ENCODE data around the gene RASAL2. TPM values are rescaled to one million over a fixed set of nuclear protein-coding genes. Genes with fewer than 3 reads are reported as not detected.

The RASAL2 gene
- total RNA-seq, 1 donor from 2014 or later: 35.7 TPM

DNA sequence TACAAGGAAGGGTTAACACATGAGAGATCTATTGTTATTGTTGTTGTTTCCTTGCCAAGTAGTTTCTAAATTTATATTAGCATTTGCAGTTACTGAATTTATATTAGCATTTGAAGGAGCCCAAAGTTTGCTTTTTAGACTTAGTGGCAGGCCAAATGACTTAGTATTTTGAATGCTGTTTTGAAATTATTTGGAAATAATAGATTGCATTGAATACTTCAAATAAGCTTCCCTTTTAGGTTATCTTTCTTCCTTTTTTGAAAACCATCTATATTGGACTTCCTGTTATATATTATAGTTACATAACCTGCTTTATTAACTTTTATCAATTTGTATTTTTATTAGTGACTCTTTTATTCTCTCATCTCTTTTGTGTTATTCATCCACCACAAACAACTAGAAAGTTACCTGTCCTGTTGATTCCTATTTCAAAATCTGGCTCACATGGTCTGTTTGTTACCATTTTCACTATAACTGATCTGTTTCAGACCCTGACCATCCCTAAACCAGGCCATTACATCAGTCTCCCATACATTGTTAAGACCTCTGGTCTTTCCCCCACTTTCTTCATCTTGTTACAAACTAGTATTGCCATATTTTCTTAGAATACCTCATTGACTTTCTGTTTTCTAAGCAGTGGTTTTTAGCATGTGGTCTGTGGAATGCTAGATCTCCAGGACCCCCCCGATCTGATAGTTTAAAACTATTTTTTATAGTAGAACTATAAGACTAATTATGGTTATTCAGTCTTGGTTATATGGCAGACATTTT lies 185.2 kb downstream of the RASAL2 start:
- peaks cover 3% of the 10 kb centered on the region for H3K36me3 Mint-ChIP-seq
- no peaks in the 10 kb centered on the region for H3K27me3 Mint-ChIP-seq (ENCODE audit: low read depth)
- TF ChIP-seq, protein P1, sequence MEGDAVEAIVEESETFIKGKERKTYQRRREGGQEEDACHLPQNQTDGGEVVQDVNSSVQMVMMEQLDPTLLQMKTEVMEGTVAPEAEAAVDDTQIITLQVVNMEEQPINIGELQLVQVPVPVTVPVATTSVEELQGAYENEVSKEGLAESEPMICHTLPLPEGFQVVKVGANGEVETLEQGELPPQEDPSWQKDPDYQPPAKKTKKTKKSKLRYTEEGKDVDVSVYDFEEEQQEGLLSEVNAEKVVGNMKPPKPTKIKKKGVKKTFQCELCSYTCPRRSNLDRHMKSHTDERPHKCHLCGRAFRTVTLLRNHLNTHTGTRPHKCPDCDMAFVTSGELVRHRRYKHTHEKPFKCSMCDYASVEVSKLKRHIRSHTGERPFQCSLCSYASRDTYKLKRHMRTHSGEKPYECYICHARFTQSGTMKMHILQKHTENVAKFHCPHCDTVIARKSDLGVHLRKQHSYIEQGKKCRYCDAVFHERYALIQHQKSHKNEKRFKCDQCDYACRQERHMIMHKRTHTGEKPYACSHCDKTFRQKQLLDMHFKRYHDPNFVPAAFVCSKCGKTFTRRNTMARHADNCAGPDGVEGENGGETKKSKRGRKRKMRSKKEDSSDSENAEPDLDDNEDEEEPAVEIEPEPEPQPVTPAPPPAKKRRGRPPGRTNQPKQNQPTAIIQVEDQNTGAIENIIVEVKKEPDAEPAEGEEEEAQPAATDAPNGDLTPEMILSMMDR (IDR thresholded peaks at IDR 0.05; ENCODE audit: unreplicated experiment): no peak
- no peak overlapping the region for H3K4me3 Mint-ChIP-seq
- DNase-seq (ENCODE audit: low spot score in 2 of 2, unreplicated experiment in 2 of 2): no peak
- peak overlapping the region; percentile 64 for H3K27ac Mint-ChIP-seq
- peaks cover 6% of the 10 kb centered on the region for H3K9me3 Mint-ChIP-seq
- peaks cover 19% of the 10 kb centered on the region for H3K4me1 Mint-ChIP-seq

DNA sequence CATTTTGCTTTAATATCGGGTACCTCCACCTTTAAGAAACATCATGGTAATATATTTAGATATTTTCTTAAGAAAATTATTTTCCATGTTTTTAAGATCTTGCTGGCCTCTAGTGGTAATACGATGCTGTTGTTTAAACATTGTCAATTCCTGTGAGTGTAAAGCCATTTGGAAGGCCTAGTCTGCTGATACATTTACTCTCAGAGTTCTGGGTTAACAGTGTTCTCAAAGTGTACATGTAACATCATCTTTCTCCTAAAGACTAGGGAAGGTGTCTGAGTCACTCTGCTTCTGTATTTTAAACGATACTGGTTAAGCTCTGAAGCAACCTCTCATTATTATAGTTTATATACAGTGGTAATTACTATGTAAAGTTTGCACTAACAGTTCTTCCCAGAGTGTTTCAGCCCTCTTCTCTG lies 189.1 kb downstream of the RASAL2 start:
- no peak for DNase-seq (ENCODE audit: low spot score in 2 of 2, unreplicated experiment in 2 of 2)
- Mint-ChIP-seq H3K4me1 (peaks cover 14% of the 10 kb centered on the region), H3K9me3 (peaks cover under 1% of the 10 kb centered on the region), H3K27ac (no peak overlapping the region), H3K36me3 (peaks cover 7% of the 10 kb centered on the region), H3K4me3 (no peak overlapping the region), H3K27me3 (ENCODE audit: low read depth) (no peaks in the 10 kb centered on the region)
- TF ChIP-seq, protein P1 (IDR thresholded peaks at IDR 0.05; ENCODE audit: unreplicated experiment): peak; percentile 40

DNA sequence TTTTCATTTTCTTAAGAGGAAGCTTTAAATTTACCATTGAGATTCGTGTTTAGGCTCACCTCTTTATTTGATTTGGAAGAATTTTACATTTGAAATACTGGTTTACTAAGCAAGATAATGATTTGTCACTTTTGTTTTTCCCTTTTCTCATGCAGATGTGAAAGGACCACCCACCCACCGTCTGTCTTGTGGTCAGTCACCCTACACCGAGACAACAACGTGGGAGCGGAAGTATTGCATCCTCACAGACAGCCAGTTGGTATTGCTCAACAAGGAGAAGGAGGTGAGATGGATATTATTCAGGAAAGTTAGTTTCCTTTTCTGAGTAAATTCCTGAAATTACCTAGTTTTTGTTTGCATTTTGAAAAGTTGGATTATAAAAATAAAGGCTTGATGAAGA lies 189.5 kb downstream of the RASAL2 start:
- Mint-ChIP-seq H3K4me3 (no peak overlapping the region), H3K4me1 (peaks cover 9% of the 10 kb centered on the region), H3K36me3 (peaks cover 10% of the 10 kb centered on the region), H3K27me3 (ENCODE audit: low read depth) (no peaks in the 10 kb centered on the region), H3K9me3 (no peaks in the 10 kb centered on the region), H3K27ac (no peak overlapping the region)
- TF ChIP-seq, protein P1 (IDR thresholded peaks at IDR 0.05; ENCODE audit: unreplicated experiment): no peak
- DNase-seq (ENCODE audit: low spot score in 2 of 2, unreplicated experiment in 2 of 2): no peak

DNA sequence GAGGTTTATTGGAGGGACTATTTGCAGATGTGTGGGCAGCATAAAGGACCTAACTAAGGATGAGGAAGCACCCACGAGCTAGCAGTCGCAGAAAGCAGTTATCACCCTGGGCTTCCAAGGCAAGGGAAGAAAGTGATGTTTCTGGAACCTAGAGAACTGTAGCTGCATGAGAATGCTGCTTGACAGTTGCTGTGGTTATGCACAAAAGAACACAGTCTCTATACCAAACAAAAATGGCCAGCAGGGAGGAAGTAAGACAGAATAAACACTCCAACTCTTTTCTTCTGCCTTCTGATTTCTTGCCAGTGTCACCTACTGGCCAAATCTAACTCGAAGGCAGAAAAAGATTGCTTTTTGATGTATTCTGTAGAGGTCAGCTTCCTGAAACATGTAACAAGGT lies 190.2 kb downstream of the RASAL2 start:
- Mint-ChIP-seq H3K9me3 (no peaks in the 10 kb centered on the region), H3K27me3 (ENCODE audit: low read depth) (no peaks in the 10 kb centered on the region), H3K36me3 (peaks cover 12% of the 10 kb centered on the region), H3K4me3 (no peak overlapping the region), H3K27ac (no peak overlapping the region), H3K4me1 (peaks cover 5% of the 10 kb centered on the region)
- DNase-seq (ENCODE audit: low spot score in 2 of 2, unreplicated experiment in 2 of 2): no peak
- TF ChIP-seq, protein P1 (IDR thresholded peaks at IDR 0.05; ENCODE audit: unreplicated experiment): no peak

DNA sequence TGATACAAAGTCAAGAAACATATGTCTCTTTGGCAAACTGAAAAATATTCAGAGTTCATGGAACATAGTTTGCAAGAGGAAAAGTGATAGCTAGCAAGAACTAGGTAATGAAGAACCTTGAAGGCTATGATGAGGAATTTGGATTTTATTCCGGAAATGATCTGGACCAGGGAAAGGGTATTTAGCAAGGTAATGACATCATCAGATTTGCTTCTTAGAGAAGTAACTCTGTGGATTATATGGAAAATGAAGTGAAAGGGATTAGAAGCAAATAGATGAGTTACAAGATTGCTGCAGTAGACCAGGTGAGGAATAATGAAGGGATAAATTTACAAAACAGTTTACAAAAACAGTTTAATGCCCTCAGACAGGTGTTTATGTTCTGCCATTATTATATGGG lies 197.3 kb downstream of the RASAL2 start:
- Mint-ChIP-seq H3K27ac (no peak overlapping the region), H3K4me3 (no peak overlapping the region), H3K36me3 (peaks cover 17% of the 10 kb centered on the region), H3K4me1 (peaks cover 19% of the 10 kb centered on the region), H3K27me3 (ENCODE audit: low read depth) (no peaks in the 10 kb centered on the region), H3K9me3 (no peaks in the 10 kb centered on the region)
- no peak for DNase-seq (ENCODE audit: low spot score in 2 of 2, unreplicated experiment in 2 of 2)
- TF ChIP-seq, protein P1 (IDR thresholded peaks at IDR 0.05; ENCODE audit: unreplicated experiment): no peak

All from mesothelial cell of epicardium (in vitro differentiated cells).